Chondrocyte (in vitro differentiated cells): Measurements from ENCODE around the gene PAK4. TPM values are rescaled to one million over a fixed set of nuclear protein-coding genes. Genes with fewer than 3 reads are reported as not detected.
A peak's percentile ranks its signal among the peaks of the same experiment; 100 is the strongest.

ENCODE experiments used
- DNase-seq: peaks from one replicate; pipeline ENCODE4 v3.0.0; 2021; ENCODE audit warnings: mixed read lengths, low spot score
- H3K27ac Mint-ChIP-seq: one replicate; pipeline ENCODE4 v1.8.0; 2021; ENCODE audit warnings: mild to moderate bottlenecking, moderate library complexity, mixed read lengths; ENCODE audit not compliant: unreplicated experiment
- H3K27me3 Mint-ChIP-seq: 2 replicates; pipeline ENCODE4 v1.8.0; 2021; ENCODE audit warnings: low read depth, mixed read lengths
- H3K36me3 Mint-ChIP-seq: 2 replicates; pipeline ENCODE4 v1.8.0; 2021; ENCODE audit warnings: low read depth, mixed read lengths
- H3K4me1 Mint-ChIP-seq: 2 replicates; pipeline ENCODE4 v1.8.0; 2021; ENCODE audit warnings: low read depth, mild to moderate bottlenecking, mixed read lengths
- H3K4me3 Mint-ChIP-seq: one replicate; pipeline ENCODE4 v1.8.0; 2021; ENCODE audit warnings: mild to moderate bottlenecking, moderate library complexity, mixed read lengths; ENCODE audit not compliant: unreplicated experiment
- H3K9me3 Mint-ChIP-seq: 2 replicates; pipeline ENCODE4 v1.8.0; 2021; ENCODE audit warnings: low read depth, mixed read lengths
- total RNA-seq: library from RNA; stranded (reverse); gene quantifications from 3 replicates; pipeline ENCODE4 v1.2.1, GENCODE V29; 2021
- TF ChIP-seq, protein P1 (sequence below): fragments of 200-600 bp; sonication (generic); IDR thresholded peaks from 2 replicates; pipeline ENCODE4 v1.5.0; 2021; ENCODE audit warnings: antibody characterized with exemption, mild to moderate bottlenecking, moderate library complexity

PAK4 gene
- total RNA-seq, 1 donor from 2014 or later: 14.4 TPM

DNA sequence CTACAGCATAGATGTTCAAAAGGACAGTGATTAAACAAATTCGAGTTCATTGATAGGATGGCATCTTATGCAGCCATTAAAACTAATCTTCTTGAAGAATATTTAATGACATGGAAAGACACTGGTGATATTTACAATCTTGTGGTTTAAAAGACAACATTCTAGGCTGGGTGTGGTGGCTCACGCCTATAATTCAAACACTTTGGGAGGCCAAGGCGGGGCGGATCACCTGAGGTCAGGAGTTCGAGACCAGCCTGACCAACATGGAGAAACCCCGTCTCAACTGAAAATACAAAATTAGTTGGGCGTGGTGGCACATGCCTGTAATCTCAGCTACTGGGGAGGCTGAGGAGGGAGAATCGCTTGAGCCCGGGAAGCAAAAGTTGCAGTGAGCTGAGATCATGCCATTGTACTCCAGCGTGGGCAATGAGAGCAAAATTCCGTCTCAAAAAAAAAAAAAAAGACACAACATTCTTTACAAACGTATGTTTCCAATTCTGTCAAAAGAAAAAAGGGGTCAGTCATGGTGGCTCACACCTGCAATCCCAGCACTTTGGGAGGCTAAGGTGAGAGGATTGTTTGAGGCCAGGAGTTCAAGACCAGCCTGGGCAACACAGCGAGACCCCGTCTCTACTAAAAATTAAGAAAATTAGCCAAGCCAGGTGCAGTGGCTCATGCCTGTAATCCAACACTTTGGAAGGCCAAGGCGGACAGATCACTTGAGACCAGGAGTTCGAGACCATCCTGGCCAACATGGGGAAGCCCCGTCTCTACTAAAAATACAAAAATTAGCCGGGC is 2.5 kb upstream of the PAK4 start:
- Mint-ChIP-seq H3K9me3 (no peaks in the 10 kb centered on the region), H3K4me1 (peaks cover 24% of the 10 kb centered on the region), H3K27me3 (peaks cover 3% of the 10 kb centered on the region), H3K36me3 (peaks cover 1% of the 10 kb centered on the region), H3K4me3 (no peak overlapping the region), H3K27ac (no peak overlapping the region)
- TF ChIP-seq, protein P1, sequence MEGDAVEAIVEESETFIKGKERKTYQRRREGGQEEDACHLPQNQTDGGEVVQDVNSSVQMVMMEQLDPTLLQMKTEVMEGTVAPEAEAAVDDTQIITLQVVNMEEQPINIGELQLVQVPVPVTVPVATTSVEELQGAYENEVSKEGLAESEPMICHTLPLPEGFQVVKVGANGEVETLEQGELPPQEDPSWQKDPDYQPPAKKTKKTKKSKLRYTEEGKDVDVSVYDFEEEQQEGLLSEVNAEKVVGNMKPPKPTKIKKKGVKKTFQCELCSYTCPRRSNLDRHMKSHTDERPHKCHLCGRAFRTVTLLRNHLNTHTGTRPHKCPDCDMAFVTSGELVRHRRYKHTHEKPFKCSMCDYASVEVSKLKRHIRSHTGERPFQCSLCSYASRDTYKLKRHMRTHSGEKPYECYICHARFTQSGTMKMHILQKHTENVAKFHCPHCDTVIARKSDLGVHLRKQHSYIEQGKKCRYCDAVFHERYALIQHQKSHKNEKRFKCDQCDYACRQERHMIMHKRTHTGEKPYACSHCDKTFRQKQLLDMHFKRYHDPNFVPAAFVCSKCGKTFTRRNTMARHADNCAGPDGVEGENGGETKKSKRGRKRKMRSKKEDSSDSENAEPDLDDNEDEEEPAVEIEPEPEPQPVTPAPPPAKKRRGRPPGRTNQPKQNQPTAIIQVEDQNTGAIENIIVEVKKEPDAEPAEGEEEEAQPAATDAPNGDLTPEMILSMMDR: no peak
- no peak for DNase-seq

DNA sequence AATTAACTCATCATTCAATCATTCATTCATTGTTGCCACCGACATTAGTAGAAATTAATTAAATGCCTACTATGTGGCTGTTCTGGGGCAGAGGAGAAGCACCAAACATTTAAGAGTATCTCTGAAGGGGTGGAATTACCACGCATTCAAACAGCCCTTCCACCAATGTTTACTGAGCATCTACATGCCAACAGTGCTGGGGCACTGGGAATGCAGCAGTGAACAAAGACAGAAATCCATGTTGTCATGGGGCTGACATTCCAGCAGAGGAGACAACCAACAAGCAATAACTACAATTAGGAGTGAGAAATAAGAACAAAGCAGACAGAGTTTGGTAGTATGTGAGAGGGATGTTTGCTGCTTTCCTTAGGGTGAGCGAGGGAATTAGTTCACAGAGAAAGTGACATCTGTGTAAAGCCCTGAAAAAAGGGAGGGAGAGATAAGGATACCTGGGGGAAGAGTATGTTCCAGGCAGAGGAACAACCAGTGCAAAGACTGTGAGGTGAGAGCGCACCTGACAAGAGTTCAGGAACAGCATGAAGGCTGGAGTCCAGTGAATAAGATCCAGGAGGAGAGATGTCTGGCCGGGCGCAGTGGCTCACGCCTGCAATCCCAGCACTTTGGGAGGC is 1.3 kb upstream of the PAK4 start:
- Mint-ChIP-seq H3K27ac (no peak overlapping the region), H3K27me3 (peaks cover 3% of the 10 kb centered on the region)

DNA sequence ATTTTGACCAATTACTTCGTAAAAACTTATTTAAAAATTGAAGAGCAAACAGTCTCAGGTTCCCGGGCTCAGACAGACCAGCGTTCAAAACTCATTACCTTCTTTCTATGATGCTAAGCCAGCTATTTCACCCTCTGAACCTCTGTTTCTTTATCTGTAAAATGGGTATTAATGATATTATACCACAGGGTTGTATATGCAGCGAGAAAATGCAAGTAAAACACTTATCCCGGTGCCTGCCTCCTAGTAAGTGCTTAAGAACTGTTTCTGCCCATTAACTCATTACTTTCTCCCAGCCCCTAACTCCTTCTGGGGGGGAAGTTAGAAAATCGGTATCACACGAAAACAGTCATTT is 410 bp upstream of the PAK4 start:
- Mint-ChIP-seq H3K27me3 (peaks cover 3% of the 10 kb centered on the region), H3K4me3 (peak overlapping the region; percentile 98), H3K4me1 (peaks cover 38% of the 10 kb centered on the region), H3K36me3 (peaks cover 1% of the 10 kb centered on the region), H3K27ac (no peak overlapping the region), H3K9me3 (no peaks in the 10 kb centered on the region)
- TF ChIP-seq, protein P1: no peak
- no peak for DNase-seq

More for the DNA sequence above, 1.3 kb upstream of the PAK4 start:
- TF ChIP-seq, protein P1: no peak
- no peak overlapping the region for H3K4me3 Mint-ChIP-seq
- no peak for DNase-seq
- peaks cover 35% of the 10 kb centered on the region for H3K4me1 Mint-ChIP-seq
- H3K9me3 Mint-ChIP-seq: no peaks in the 10 kb centered on the region
- peaks cover 1% of the 10 kb centered on the region for H3K36me3 Mint-ChIP-seq

DNA sequence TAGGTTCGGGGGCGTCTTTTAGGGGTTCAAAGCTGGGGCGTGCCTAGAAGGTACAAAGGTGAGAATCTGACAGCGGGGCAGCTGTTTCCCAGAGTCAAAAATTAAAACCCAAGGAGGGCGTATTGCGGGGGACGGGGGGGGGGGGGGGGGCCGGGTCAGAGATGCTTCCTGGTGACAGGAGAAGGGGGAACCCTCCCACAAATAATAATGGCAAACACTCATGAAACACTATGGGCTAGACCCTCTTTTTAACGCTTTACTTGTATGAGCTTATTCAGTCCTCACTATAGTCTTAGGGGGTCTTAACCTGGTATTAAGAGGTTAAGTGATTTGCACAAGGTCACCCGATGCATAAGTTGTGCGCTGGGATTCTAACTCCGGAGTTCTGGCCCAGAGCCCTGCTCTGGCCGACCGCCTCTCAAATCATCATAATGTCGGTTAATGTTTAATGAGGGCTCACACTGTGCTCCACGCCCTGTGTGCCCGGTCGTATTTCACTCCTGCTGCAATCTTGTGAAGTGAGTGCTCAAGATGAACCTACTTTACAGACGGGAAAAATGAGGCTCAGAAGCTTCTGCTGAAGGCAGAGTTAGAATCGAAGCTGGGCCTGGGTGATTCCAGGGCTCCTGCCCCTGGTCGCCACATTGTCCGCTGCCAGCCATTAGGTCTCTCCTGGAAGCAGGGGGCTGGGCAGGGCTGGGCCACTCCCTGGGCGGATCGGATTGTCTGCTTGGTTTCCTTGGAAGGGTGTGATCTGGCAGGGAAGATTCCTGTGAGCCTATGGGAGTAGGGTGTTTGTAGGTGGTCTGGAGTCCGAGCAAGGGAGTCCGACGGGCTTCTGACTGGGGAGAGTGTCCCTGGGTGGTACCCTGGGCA is 964 bp downstream of the PAK4 start:
- no peak for DNase-seq
- Mint-ChIP-seq H3K4me3 (peak overlapping the region; percentile 98), H3K4me1 (peaks cover 46% of the 10 kb centered on the region), H3K36me3 (peaks cover 1% of the 10 kb centered on the region), H3K27ac (peak overlapping the region; percentile 98), H3K9me3 (no peaks in the 10 kb centered on the region), H3K27me3 (no peaks in the 10 kb centered on the region)
- TF ChIP-seq, protein P1: no peak
